ENCODE data around the gene UBE2E2.

DNA sequence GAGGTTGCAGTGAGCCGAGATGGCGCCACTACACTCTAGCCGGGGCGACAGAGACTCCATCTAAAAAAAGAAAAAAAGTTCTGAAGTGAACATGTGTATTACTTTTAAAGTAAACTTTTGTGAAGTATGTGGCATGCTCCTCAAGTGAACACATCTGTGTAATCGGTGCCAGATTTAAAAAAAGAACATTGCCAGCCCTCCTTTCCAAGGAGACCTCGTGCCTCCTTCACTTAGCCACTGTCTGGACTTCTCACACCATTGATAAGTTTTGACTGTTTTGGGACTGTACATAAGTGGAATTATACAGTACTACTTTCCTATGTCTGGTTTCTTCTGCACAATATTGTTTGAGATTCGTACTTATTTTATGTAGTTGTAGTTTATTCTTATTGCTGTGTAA is 140.4 kb downstream of the UBE2E2 start:
- TF ChIP-seq POLR2A (IDR thresholded peaks at IDR 0.05), result no peak
- TF ChIP-seq, protein P1, sequence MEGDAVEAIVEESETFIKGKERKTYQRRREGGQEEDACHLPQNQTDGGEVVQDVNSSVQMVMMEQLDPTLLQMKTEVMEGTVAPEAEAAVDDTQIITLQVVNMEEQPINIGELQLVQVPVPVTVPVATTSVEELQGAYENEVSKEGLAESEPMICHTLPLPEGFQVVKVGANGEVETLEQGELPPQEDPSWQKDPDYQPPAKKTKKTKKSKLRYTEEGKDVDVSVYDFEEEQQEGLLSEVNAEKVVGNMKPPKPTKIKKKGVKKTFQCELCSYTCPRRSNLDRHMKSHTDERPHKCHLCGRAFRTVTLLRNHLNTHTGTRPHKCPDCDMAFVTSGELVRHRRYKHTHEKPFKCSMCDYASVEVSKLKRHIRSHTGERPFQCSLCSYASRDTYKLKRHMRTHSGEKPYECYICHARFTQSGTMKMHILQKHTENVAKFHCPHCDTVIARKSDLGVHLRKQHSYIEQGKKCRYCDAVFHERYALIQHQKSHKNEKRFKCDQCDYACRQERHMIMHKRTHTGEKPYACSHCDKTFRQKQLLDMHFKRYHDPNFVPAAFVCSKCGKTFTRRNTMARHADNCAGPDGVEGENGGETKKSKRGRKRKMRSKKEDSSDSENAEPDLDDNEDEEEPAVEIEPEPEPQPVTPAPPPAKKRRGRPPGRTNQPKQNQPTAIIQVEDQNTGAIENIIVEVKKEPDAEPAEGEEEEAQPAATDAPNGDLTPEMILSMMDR (IDR thresholded peaks at IDR 0.05), result no peak
- no peak for TF ChIP-seq POLR2AphosphoS5 (IDR thresholded peaks at IDR 0.05)
- TF ChIP-seq EP300 (IDR thresholded peaks at IDR 0.05), result no peak

Measured in stomach (tissue), 4 donors.